Rectal smooth muscle tissue (tissue), 1 donor: ENCODE data around the gene NKX2-4.

Source experiments
- H3K27ac ChIP-seq: one replicate; pipeline ENCODE4 v1.7.0; 2013; ENCODE audit warnings: low read depth, low read length, inconsistent platforms
- H3K27me3 ChIP-seq: one replicate; pipeline ENCODE4 v1.7.0; 2013; ENCODE audit warnings: low read length; ENCODE audit not compliant: control insufficient read depth, insufficient read depth
- H3K36me3 ChIP-seq: one replicate; pipeline ENCODE4 v1.7.0; 2013; ENCODE audit warnings: low read length; ENCODE audit not compliant: control insufficient read depth, insufficient read depth
- H3K4me1 ChIP-seq: one replicate; pipeline ENCODE4 v1.7.0; 2013; ENCODE audit warnings: low read length; ENCODE audit not compliant: control insufficient read depth, insufficient read depth
- H3K4me3 ChIP-seq: one replicate; pipeline ENCODE4 v1.7.0; 2013; ENCODE audit warnings: low read length
- H3K9ac ChIP-seq: one replicate; pipeline ENCODE4 v1.7.0; 2013; ENCODE audit warnings: low read length

NKX2-4 gene

GRCh38 chr20:21411725-21412124 lies 14.4 kb upstream of the NKX2-4 start:
- Histone ChIP-seq H3K9ac (no peak overlapping the region), H3K36me3 (no peaks in the 10 kb centered on the region), H3K27ac (no peak overlapping the region), H3K4me1 (no peaks in the 10 kb centered on the region), H3K4me3 (no peak overlapping the region), H3K27me3 (peaks cover 2% of the 10 kb centered on the region)

- H3K9ac ChIP-seq = no peak overlapping the region
- no peak overlapping the region for H3K27ac ChIP-seq
- H3K36me3 ChIP-seq = no peaks in the 10 kb centered on the region
- no peaks in the 10 kb centered on the region for H3K4me1 ChIP-seq
- peaks cover 24% of the 10 kb centered on the region for H3K27me3 ChIP-seq
- H3K4me3 ChIP-seq = no peak overlapping the region
These were observed 1.7 kb upstream of the NKX2-4 start for GRCh38 chr20:21399005-21399475.

- peaks cover 27% of the 10 kb centered on the region for H3K27me3 ChIP-seq
- H3K4me3 ChIP-seq = no peak overlapping the region
- H3K4me1 ChIP-seq = no peaks in the 10 kb centered on the region
- H3K27ac ChIP-seq = no peak overlapping the region
- H3K36me3 ChIP-seq = no peaks in the 10 kb centered on the region
- H3K9ac ChIP-seq = no peak overlapping the region
These were observed 1.0 kb upstream of the NKX2-4 start for GRCh38 chr20:21398109-21399004.

- Histone ChIP-seq H3K4me1 (no peaks in the 10 kb centered on the region), H3K9ac (no peak overlapping the region), H3K4me3 (peak overlapping the region; percentile 8), H3K27me3 (peaks cover 33% of the 10 kb centered on the region), H3K27ac (no peak overlapping the region), H3K36me3 (no peaks in the 10 kb centered on the region)
These were observed 556 bp downstream of the NKX2-4 start for GRCh38 chr20:21396599-21397340.

- no peaks in the 10 kb centered on the region for H3K36me3 ChIP-seq
- H3K9ac ChIP-seq = no peak overlapping the region
- peaks cover 35% of the 10 kb centered on the region for H3K27me3 ChIP-seq
- H3K4me3 ChIP-seq = peak overlapping the region; percentile 4
- H3K4me1 ChIP-seq = no peaks in the 10 kb centered on the region
- H3K27ac ChIP-seq = no peak overlapping the region
These were observed 1.4 kb downstream of the NKX2-4 start for GRCh38 chr20:21395666-21396598.

GRCh38 chr20:21395051-21395665 lies 2.2 kb downstream of the NKX2-4 start:
- H3K27me3 ChIP-seq = peaks cover 35% of the 10 kb centered on the region
- H3K36me3 ChIP-seq = no peaks in the 10 kb centered on the region
- no peak overlapping the region for H3K9ac ChIP-seq
- no peaks in the 10 kb centered on the region for H3K4me1 ChIP-seq
- no peak overlapping the region for H3K4me3 ChIP-seq
- H3K27ac ChIP-seq = no peak overlapping the region

GRCh38 chr20:21394551-21394950 lies 2.8 kb downstream of the NKX2-4 start:
- H3K27me3 ChIP-seq = peaks cover 35% of the 10 kb centered on the region

GRCh38 chr20:21393816-21394519 lies 3.4 kb downstream of the NKX2-4 start:
- H3K27ac ChIP-seq = no peak overlapping the region
- H3K27me3 ChIP-seq = peaks cover 35% of the 10 kb centered on the region
- no peak overlapping the region for H3K4me3 ChIP-seq

More at GRCh38 chr20:21394551-21394950, 2.8 kb downstream of the NKX2-4 start:
- Histone ChIP-seq H3K4me3 (no peak overlapping the region), H3K36me3 (no peaks in the 10 kb centered on the region), H3K4me1 (no peaks in the 10 kb centered on the region), H3K9ac (no peak overlapping the region), H3K27ac (no peak overlapping the region)

GRCh38 chr20:21393166-21393565 lies 4.2 kb downstream of the NKX2-4 start:
- Histone ChIP-seq H3K27me3 (peaks cover 35% of the 10 kb centered on the region), H3K4me1 (no peaks in the 10 kb centered on the region), H3K36me3 (no peaks in the 10 kb centered on the region), H3K4me3 (no peak overlapping the region), H3K9ac (no peak overlapping the region), H3K27ac (no peak overlapping the region)

More at GRCh38 chr20:21393816-21394519, 3.4 kb downstream of the NKX2-4 start:
- H3K4me1 ChIP-seq = no peaks in the 10 kb centered on the region
- H3K9ac ChIP-seq = no peak overlapping the region
- no peaks in the 10 kb centered on the region for H3K36me3 ChIP-seq

GRCh38 chr20:21391972-21392352 lies 5.4 kb downstream of the NKX2-4 start:
- Histone ChIP-seq H3K9ac (no peak overlapping the region), H3K27me3 (peaks cover 24% of the 10 kb centered on the region), H3K4me1 (no peaks in the 10 kb centered on the region), H3K36me3 (no peaks in the 10 kb centered on the region), H3K4me3 (no peak overlapping the region), H3K27ac (no peak overlapping the region)
